PC-9 (cell line): ENCODE measurements around the gene UQCR11. TPM values are rescaled to one million over a fixed set of nuclear protein-coding genes. Genes with fewer than 3 reads are reported as not detected.

Experiments
- BruUV-seq: library from RNA; stranded (reverse); fragments of 400-500 nt; replicated peaks from 2 replicates; lab custom pipeline; 2021; lab: Mats Ljungman, UMichigan
- CTCF ChIA-PET: fragments of 300-600 bp; sonication (Branson Sonifier 250); formaldehyde crosslinking; loops from one replicate; lab custom pipeline; 2022; ENCODE audit warnings: antibody characterized with exemption; lab: Charles Lee
- POLR2A ChIA-PET: fragments of 300-600 bp; sonication (Branson Sonifier 250); formaldehyde crosslinking; loops from one replicate; lab custom pipeline; 2022; ENCODE audit warnings: antibody characterized with exemption; ENCODE audit not compliant: unreplicated experiment; lab: Charles Lee
- DNase-seq, 2 experiments: peaks; one replicate each; pipeline versions ENCODE4 v3.0.0 to v3.0.0-alpha.2; 2015 to 2022; ENCODE audit warnings: mixed read lengths in 1 of 2
- H2AFZ ChIP-seq: fragments of 200-600 bp; sonication (generic); 2 replicates; pipeline ENCODE4 v1.8.1; 2017; ENCODE audit warnings: antibody characterized with exemption
- H3F3A ChIP-seq: fragments of 200-600 bp; sonication (generic); 2 replicates; pipeline ENCODE4 v1.8.1; 2017; ENCODE audit warnings: antibody characterized with exemption, mild to moderate bottlenecking, low read depth; ENCODE audit not compliant: insufficient read depth
- H3K27ac ChIP-seq: fragments of 200-600 bp; sonication (generic); 2 replicates; pipeline ENCODE4 v1.6.1; 2016; ENCODE audit warnings: mixed run types
- H3K27me3 ChIP-seq: fragments of 200-600 bp; sonication (generic); 2 replicates; pipeline ENCODE4 v1.6.1; 2016; ENCODE audit warnings: low read depth, mixed run types; ENCODE audit not compliant: insufficient read depth
- H3K36me3 ChIP-seq: fragments of 200-600 bp; sonication (generic); 2 replicates; pipeline ENCODE4 v1.6.1; 2016; ENCODE audit warnings: low read depth, mixed run types
- H3K4me1 ChIP-seq: fragments of 200-600 bp; sonication (generic); replicated peaks from 2 replicates; pipeline ENCODE4 v1.6.1; 2016; ENCODE audit warnings: mixed run types; ENCODE audit not compliant: insufficient read depth
- H3K4me2 ChIP-seq: fragments of 200-600 bp; sonication (generic); 2 replicates; pipeline ENCODE4 v1.6.1; 2017; ENCODE audit warnings: mixed run types
- H3K4me3 ChIP-seq: fragments of 200-600 bp; sonication (generic); 2 replicates; pipeline ENCODE4 v1.6.1; 2016; ENCODE audit warnings: mixed run types
- H3K79me2 ChIP-seq: fragments of 200-600 bp; sonication (generic); 2 replicates; pipeline ENCODE4 v1.6.1; 2017; ENCODE audit warnings: low read depth, mixed run types
- H3K9me2 ChIP-seq: fragments of 200-600 bp; sonication (generic); 2 replicates; pipeline ENCODE4 v1.8.1; 2017; ENCODE audit warnings: mild to moderate bottlenecking; ENCODE audit not compliant: insufficient read depth
- H3K9me3 ChIP-seq: fragments of 200-600 bp; sonication (generic); 2 replicates; pipeline ENCODE4 v1.8.1; 2016; ENCODE audit warnings: low read depth; ENCODE audit not compliant: insufficient read depth
- H4K20me1 ChIP-seq: fragments of 200-600 bp; sonication (generic); 2 replicates; pipeline ENCODE4 v1.8.1; 2017; ENCODE audit not compliant: insufficient read depth
- CTCF ChIP-seq: fragments of 200-600 bp; sonication (generic); conservative IDR thresholded peaks from 2 replicates; pipeline ENCODE4 v1.6.1; 2017; ENCODE audit warnings: mixed run types, antibody characterized with exemption, mild to moderate bottlenecking, moderate library complexity
- EZH2 ChIP-seq: fragments of 200-600 bp; sonication (generic); IDR thresholded peaks from 2 replicates; pipeline ENCODE4 v1.8.0; 2017; ENCODE audit warnings: antibody characterized with exemption, low read depth
- intact Hi-C: fragments of 100-400 bp; cut with micrococcal nuclease; formaldehyde crosslinking; loops from one replicate; pipeline ENCODE4 v1.10.0; 2022; ENCODE audit not compliant: unreplicated experiment
- total RNA-seq: library from RNA; stranded (reverse); gene quantifications from 2 replicates; pipeline ENCODE4 v1.2.3, GENCODE V29; 2021

UQCR11 gene
- total RNA-seq, 1 experiment from 2014 or later, result 196 TPM

DNA sequence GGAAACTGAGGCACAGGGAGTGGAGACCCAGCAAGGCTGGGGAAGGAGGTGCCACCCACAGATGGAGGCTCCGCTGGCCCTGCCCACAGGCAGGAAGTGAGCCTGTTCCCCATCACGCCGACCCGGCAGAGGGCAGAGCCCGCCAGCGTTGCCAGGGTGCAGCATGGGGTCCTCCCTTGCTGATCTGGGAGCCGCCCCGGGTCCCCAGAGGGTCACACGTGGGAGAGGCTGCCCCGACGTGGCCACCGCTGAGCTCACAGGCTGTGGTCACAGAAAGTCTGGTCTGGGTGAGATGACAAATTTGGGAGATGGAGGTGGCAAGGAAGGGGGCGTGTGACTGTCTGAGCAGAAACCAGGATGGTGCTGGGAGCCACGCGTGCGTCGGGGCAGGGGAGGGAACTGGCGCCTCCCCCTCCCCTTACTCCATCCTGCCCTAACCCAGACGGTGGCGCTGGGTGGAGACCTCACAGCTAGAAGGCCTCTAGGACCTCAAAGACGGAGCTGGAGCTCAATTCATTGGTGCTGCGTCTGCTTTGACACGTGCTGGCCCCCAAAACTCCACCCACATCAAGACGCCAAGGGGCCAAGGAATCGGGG, 44.9 kb downstream of the UQCR11 start:
- no peak overlapping the region for H2AFZ ChIP-seq
- H3K4me2 ChIP-seq, result no peak overlapping the region
- no peak for TF ChIP-seq CTCF
- no peak for TF ChIP-seq EZH2
- DNase-seq, result no peak
- POLR2A ChIA-PET, result no interaction called here
- peaks cover under 1% of the 10 kb centered on the region; the same call in 1 of the 2 replicates for H4K20me1 ChIP-seq
- H3K27me3 ChIP-seq, result no peaks in the 10 kb centered on the region
- H3K79me2 ChIP-seq, result no peaks in the 10 kb centered on the region
- no peaks in the 10 kb centered on the region for H3K4me1 ChIP-seq
- H3K36me3 ChIP-seq, result no peaks in the 10 kb centered on the region
- no peak overlapping the region for H3K27ac ChIP-seq
- no peak overlapping the region for H3K4me3 ChIP-seq
- CTCF ChIA-PET, result interaction anchor here (0.6 kb wide), 1 partner anchor 297 kb away, joined by 4 read pairs; no protein-coding TSS in a partner anchor
- no peaks in the 10 kb centered on the region for H3K9me3 ChIP-seq
- H3F3A ChIP-seq, result no peaks in the 10 kb centered on the region
- intact Hi-C loops, result no loop called here
- H3K9me2 ChIP-seq, result no peaks in the 10 kb centered on the region
- BruUV-seq, result no TSS peak

DNA sequence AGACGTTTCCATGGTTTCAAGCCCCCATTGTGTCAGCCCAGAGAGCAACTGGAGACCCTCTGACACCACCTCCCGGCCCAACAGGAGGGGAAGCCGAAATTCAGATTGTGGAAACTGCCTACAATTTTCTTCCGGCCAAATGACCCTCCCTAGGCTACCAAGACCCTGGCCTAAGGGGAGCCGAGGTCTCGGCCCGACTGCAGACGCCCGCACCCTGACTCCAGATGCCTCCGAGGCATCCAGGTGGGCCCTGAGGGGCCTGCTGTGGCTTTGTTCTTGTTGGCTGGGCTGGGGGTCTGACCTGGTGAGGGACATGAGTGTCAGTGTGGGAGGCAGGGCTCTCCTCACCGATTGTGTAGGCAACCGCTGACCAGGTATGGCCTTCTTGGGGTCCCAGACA, 46.7 kb downstream of the UQCR11 start:
- no peak overlapping the region for H3K4me2 ChIP-seq
- ChIA-PET CTCF (no interaction called here), POLR2A (no interaction called here)
- H3K27me3 ChIP-seq, result no peaks in the 10 kb centered on the region
- no peak overlapping the region for H3K27ac ChIP-seq
- H2AFZ ChIP-seq, result no peak overlapping the region
- no peak for TF ChIP-seq CTCF
- TF ChIP-seq EZH2, result no peak
- no peaks in the 10 kb centered on the region for H3K9me2 ChIP-seq
- no peaks in the 10 kb centered on the region for H3K9me3 ChIP-seq
- no peaks in the 10 kb centered on the region for H4K20me1 ChIP-seq
- BruUV-seq, result no TSS peak
- intact Hi-C loops, result no loop called here
- no peaks in the 10 kb centered on the region for H3K4me1 ChIP-seq
- no peak overlapping the region for H3K4me3 ChIP-seq
- DNase-seq, result no peak
- H3F3A ChIP-seq, result no peaks in the 10 kb centered on the region
- no peaks in the 10 kb centered on the region for H3K79me2 ChIP-seq
- no peaks in the 10 kb centered on the region for H3K36me3 ChIP-seq

GRCh38 chr19:1556390-1557070, 48.7 kb downstream of the UQCR11 start:
- POLR2A ChIA-PET, result no interaction called here
- no peaks in the 10 kb centered on the region for H3K4me1 ChIP-seq
- intact Hi-C loops, result no loop called here

More at GRCh38 chr19:1556390-1557070, 48.7 kb downstream of the UQCR11 start:
- CTCF ChIA-PET, result no interaction called here
- Histone ChIP-seq H3K4me3 (no peak overlapping the region), H2AFZ (no peak overlapping the region), H4K20me1 (no peaks in the 10 kb centered on the region), H3K36me3 (no peaks in the 10 kb centered on the region), H3F3A (no peaks in the 10 kb centered on the region), H3K9me3 (no peaks in the 10 kb centered on the region), H3K27ac (no peak overlapping the region), H3K4me2 (no peak overlapping the region), H3K27me3 (no peaks in the 10 kb centered on the region), H3K79me2 (no peaks in the 10 kb centered on the region), H3K9me2 (no peaks in the 10 kb centered on the region)
- no TSS peak for BruUV-seq
- TF ChIP-seq CTCF, result no peak
- TF ChIP-seq EZH2, result no peak
- DNase-seq, result no peak
